Prostate gland (tissue), 2 donors: Measurements from ENCODE around the gene LHPP.

Source experiments
- CTCF ChIP-seq, 4 experiments: fragments of 200-600 bp in 2 of 4; fragments of 450-650 bp in 2 of 4; sonication (generic) in 2 of 4; IDR thresholded peaks; 1 replicate in 3 of 4; 2 replicates in 1 of 4; pipeline ENCODE4 v1.5.1; 2016 to 2019; ENCODE audit warnings: antibody characterized with exemption in 4 of 4, mild to moderate bottlenecking in 2 of 4, moderate library complexity in 2 of 4
- POLR2AphosphoS5 ChIP-seq: sonication (generic); formaldehyde crosslinking; IDR thresholded peaks from one replicate; pipeline ENCODE4 v1.6.1; 2017; ENCODE audit warnings: antibody characterized with exemption

- TF ChIP-seq CTCF (IDR thresholded peaks at IDR 0.05), result no peak
- no peak for TF ChIP-seq POLR2AphosphoS5
These were observed 191.7 kb downstream of the LHPP start for GRCh38 chr10:124653311-124653710.
